Measurements from ENCODE around the gene CA5A.
"Not testable (repeated sequence)": the region's sequence is repeated elsewhere in the genome, so short reads cannot be mapped to it uniquely, and the experiment has no call there.

CA5A gene

DNA sequence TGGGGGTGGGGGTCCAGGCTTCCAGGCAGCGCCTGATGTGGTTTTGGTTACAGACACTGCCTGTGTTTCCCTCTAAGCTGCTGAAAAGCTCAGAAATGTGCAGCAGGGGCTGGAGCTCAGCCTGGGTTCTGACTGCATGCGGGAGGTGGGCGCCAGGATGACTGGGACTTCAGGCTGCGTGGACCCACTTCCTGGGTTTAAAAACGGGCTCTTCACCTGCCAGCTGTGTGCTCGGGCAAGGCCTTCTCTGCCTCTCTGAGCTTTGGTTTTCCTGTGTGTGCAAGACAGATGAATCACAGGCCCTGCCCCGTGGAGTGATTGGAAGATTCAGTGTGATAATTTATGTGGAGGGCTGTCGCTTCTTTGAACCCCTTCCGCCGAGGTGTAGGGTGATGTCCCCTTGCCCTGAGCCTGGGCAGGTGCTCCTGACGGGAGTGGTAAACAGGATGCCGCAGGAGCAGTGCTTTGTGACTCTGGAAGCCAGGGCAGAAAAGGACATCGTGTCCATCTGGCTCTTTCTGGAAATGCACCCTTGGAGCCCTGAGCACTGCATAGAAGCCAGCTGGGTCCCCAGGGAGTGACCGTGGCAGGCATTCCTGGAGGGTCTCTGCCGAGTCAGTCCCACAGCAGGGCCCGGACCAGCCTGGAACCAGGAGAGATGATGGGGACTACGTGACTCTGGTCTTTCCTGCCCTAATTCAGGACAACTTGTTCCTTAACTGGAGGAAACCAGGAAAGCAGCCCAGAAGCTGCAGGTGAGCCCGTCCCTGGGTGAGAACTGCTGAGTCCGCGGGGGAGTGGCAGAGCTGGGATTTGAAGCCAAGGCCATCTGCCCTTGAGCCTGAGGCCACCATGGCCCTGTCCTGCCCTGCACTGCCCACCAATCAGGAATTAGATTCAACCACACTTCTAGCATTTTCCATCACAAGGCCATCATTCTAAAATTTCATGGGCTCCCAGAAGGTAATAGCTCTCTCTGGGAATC lies 38.5 kb downstream of the CA5A start:
- DNase-seq (ENCODE audit: low read depth in 2 of 2) = no peak
- TF ChIP-seq CTCF (IDR thresholded peaks at IDR 0.05; ENCODE audit: low read depth, low read length) = no peak

GRCh38 chr16:87896924-87897520 lies 39.3 kb downstream of the CA5A start:
- not testable (repeated sequence) for DNase-seq (ENCODE audit: low read depth in 2 of 2); H3K4me3 ChIP-seq (replicated peaks in 1 of 2; ENCODE audit: low read depth in 2 of 2, low read length in 2 of 2)

More for the DNA sequence above, 38.5 kb downstream of the CA5A start:
- no peak overlapping the region for H3K4me3 ChIP-seq (replicated peaks in 1 of 2; ENCODE audit: low read depth in 2 of 2, low read length in 2 of 2)

GRCh38 chr16:87896176-87896890 lies 40.0 kb downstream of the CA5A start:
- H3K4me3 ChIP-seq (replicated peaks in 1 of 2; ENCODE audit: low read depth in 2 of 2, low read length in 2 of 2); DNase-seq (ENCODE audit: low read depth in 2 of 2): not testable (repeated sequence)

DNA sequence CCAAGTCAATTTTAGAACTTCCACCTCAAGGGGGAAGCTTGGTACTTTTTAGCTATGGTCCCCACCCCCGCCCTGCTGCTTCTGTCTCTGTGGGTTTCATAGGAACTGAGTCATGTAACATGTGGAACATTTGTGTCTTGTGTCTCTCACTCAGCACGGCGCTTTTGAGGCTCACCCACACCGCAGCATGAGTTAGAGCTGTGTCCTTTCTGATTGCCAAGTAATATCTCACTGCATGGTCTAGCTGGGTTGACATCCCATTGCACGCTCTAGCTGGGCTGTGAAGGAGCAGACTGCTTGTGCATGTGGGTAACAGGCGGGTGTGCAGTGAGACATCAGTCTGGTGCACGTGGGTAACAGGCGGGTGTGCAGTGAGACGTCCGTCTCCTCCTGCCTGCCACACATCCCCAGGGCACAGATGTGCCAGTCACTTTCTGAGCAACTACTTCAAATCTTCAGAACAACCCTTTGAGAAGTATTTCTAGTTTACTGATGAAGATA lies 40.6 kb downstream of the CA5A start:
- no peak for TF ChIP-seq CTCF (IDR thresholded peaks at IDR 0.05; ENCODE audit: low read depth, low read length)
- DNase-seq (ENCODE audit: low read depth in 2 of 2) = peak in 1 of 2 donors; percentile 57
- H3K4me3 ChIP-seq (replicated peaks in 1 of 2; ENCODE audit: low read depth in 2 of 2, low read length in 2 of 2) = no peak overlapping the region

DNA sequence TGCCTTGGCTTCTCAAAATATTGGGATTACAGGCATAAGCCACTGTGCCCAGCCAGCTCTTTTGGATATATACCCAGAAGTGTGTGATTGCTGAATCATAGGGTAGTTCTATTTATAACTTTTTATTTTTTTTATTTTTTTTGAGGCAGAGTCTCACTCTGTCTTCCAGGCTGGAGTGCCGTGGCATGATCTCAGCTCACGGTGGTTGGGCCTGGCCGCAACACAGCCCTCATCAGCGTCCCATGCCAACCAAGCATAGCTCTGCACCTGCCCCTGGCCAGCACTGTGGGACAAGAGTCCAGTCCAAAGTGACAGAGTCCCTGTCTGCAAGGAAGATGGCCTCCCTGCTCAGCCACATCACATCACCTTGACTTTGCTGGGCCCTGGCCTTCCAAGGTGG lies 42.3 kb downstream of the CA5A start:
- peak in 1 of 2 donors; percentile 26 for DNase-seq (ENCODE audit: low read depth in 2 of 2)
- not testable (repeated sequence) for H3K4me3 ChIP-seq (replicated peaks in 1 of 2; ENCODE audit: low read depth in 2 of 2, low read length in 2 of 2)

DNA sequence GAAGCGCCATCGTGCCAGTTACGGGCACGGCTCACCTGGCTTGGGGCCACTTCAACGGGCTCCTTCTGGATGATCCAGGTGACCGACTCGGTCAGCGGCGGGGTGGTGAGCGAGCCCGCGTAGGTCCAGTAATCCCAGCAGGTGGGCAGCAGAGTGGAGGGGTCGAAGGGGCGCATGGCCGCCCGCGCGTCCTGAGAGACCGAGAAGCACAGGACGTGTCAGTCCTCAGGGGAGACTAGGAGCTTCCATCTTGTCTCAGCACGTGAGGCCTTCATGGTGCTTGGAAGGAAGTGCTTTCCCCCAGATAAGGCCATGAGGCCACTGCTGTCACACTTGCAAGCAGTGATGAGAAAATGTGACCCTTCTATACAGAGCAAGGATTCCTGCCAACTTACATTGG lies 44.6 kb downstream of the CA5A start:
- DNase-seq (ENCODE audit: low read depth in 2 of 2) = no peak
- H3K4me3 ChIP-seq (replicated peaks in 1 of 2; ENCODE audit: low read depth in 2 of 2, low read length in 2 of 2) = no peak overlapping the region
- TF ChIP-seq CTCF (IDR thresholded peaks at IDR 0.05; ENCODE audit: low read depth, low read length) = no peak

DNA sequence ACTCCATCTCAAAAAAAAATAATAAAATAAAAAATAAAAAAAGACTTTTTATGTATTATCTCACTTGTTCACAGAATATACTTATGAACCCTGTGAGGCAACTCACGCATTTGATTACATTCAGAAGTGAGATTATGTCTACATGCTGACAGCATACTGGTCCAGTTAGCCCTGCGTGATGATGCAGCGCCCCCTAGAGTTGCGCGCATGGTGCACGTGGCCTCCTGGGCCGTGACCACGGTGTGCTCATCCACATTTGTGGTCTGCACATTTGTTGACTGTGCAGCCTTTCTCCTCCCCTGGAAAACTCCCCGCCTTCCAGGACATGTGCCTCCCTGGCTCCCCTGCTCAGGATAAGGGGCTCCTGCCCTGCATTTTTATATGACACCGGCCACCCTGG lies 46.6 kb downstream of the CA5A start:
- not testable (repeated sequence) for DNase-seq (ENCODE audit: low read depth in 2 of 2); H3K4me3 ChIP-seq (replicated peaks in 1 of 2; ENCODE audit: low read depth in 2 of 2, low read length in 2 of 2)
- TF ChIP-seq CTCF (IDR thresholded peaks at IDR 0.05; ENCODE audit: low read depth, low read length) = peak; percentile 19

- not testable (repeated sequence) for H3K4me3 ChIP-seq (replicated peaks in 1 of 2; ENCODE audit: low read depth in 2 of 2, low read length in 2 of 2); DNase-seq (ENCODE audit: low read depth in 2 of 2)
Observed at GRCh38 chr16:87888346-87888745, 48.0 kb downstream of the CA5A start.

DNA sequence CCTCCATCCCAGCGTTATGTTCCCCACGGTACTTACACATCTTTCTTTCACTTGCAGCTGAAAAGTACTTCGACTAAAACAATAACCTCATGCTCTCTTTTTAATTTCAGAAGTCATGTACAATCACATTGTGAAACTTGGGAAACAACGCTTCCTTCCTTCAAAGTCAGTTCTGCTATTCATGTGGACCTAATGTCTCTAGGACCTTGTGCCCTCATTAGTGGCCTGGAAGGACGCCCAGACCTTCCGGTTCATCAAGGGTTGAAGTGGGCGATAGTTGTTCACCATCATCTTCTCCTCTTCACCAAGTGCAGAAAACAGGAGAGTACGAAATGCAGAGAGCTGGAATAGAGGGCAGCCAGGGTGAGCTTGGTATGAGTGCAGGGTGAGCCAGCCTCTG lies 48.4 kb downstream of the CA5A start:
- H3K4me3 ChIP-seq (replicated peaks in 1 of 2; ENCODE audit: low read depth in 2 of 2, low read length in 2 of 2); DNase-seq (ENCODE audit: low read depth in 2 of 2): not testable (repeated sequence)

- not testable (repeated sequence) for DNase-seq (ENCODE audit: low read depth in 2 of 2); H3K4me3 ChIP-seq (replicated peaks in 1 of 2; ENCODE audit: low read depth in 2 of 2, low read length in 2 of 2)
Observed at GRCh38 chr16:87885371-87885967, 50.9 kb downstream of the CA5A start.

Measured in cardiac fibroblast (primary cell).